ENCODE results near the gene SGK1.

GRCh38 chr6:134247231-134247833 lies 70.6 kb downstream of the SGK1 start:
- TF ChIP-seq CTCF (IDR thresholded peaks at IDR 0.05; ENCODE audit: poor library complexity) (no peak), EZH2 (IDR thresholded peaks at IDR 0.05; ENCODE audit: borderline replicate concordance) (no peak)

Measured in hepatocyte (in vitro differentiated cells).